ENCODE results near the gene THOC3.
"Not testable (repeated sequence)": the region's sequence is repeated elsewhere in the genome, so short reads cannot be mapped to it uniquely, and the experiment has no call there.

DNA sequence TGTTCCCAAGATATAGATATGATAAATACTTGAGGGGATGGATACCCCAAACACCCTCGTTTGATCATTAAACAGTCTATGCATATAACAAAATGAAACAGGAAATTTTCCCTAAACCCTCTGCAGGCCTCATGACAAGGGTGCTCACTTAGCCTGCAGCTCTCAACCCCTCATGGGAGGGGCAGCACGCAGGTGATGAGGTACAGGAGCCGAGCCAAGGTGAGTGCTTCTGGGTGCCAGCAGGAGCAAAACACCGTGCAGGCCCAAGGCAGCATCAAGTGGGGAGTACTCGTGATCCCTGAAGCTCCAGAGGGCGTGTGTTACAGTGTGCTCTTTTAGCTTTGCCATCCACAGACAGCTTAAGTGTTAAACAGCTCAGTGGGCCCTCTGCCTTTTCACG lies 24.9 kb downstream of the THOC3 start:
- TF ChIP-seq EZH2 (IDR thresholded peaks at IDR 0.05; ENCODE audit: insufficient read depth, poor library complexity, severe bottlenecking); EZH2phosphoT487 (IDR thresholded peaks at IDR 0.05; ENCODE audit: insufficient read depth, low read depth): not testable (repeated sequence)

Data from GM23248 (cell line).